ENCODE results near the gene CYB5A.

The CYB5A gene

DNA sequence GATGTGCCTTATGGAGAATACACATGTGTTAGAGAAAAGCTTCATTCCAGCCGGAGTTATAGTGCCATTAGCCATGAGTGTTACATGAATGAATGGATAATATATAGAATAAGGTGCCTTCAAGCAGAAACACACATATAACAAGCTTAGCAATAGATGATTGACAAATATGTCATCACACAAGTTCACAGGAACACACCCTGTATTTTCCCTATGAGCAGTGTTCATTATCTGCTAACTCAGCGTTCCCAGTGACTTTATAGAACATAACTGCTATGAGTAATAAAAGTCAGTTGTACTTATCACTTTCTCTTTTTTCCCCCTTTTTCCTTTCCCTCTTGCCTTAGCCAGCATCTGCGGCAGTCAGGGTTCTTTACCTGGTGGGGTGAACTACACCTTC, 78.3 kb downstream of the CYB5A start:
- DNase-seq (ENCODE audit: low read depth), result no peak

DNA sequence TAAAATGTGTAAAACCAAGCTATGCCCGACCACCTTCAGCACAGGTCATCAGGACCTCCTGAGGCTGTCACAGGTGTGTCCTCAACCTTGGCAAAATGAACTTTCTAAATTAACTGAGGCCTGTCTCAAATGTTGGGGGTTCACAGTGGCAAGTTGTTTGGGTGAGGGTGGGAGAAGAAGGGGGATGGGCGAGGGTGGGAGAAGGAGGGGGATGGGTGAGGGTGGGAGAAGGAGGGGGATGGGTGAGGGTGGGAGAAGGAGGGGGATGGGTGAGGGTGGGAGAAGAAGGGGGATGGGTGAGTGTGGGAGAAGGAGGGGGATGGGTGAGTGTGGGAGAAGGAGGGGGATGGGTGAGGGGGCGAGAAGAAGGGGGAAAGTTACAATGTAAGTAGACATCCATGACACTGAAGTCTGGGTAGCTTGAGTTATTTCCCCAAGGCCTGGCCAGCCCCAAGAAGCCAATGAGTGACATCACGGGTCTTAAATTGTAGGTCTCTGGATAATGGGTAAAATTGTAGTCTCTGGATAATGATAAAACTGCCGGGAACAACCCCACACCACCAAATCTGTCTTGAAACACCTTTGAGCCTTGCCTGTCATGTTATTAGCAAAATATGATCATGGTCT, 87.1 kb downstream of the CYB5A start:
- no peak for DNase-seq (ENCODE audit: low read depth)

DNA sequence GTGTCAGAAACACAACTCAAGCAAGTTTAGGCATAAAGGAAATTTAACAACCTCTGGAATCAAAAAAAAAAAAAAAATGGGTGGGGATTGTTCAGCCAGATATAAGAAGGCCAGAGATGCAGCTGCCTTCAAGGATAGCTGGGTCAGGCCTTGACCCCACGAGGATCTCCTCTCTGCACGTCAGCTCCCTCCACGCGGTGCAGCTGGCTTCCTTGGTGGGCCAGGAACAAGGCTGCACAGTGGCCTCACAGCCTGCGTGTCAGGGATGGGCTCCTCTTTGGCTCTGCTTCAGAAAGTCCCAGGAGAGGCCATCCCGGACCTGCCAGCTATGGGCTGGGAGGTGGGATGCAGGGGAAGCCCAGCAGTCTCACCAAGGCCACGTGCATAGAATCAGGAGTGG, 88.0 kb downstream of the CYB5A start:
- DNase-seq (ENCODE audit: low read depth), result no peak
